Keratinocyte (primary cell): Measurements from ENCODE around the gene RTKN.
"Not testable (repeated sequence)": the region's sequence is repeated elsewhere in the genome, so short reads cannot be mapped to it uniquely, and the experiment has no call there.

ENCODE experiments used
- CTCF ChIP-seq, 3 experiments: IDR thresholded peaks in 1 of 3; conservative IDR thresholded peaks in 1 of 3; optimal IDR thresholded peaks in 1 of 3; 2 replicates in 2 of 3; 3 replicates in 1 of 3; pipeline versions ENCODE3 to v1.5.1; 2011; ENCODE audit warnings: low read length in 3 of 3, mild to moderate bottlenecking in 3 of 3, moderate library complexity in 2 of 3, control low read depth in 1 of 3, inconsistent platforms in 1 of 3; ENCODE audit not compliant: insufficient read depth in 2 of 3; ENCODE audit errors: extremely low read depth in 1 of 3
- EZH2 ChIP-seq: IDR thresholded peaks from one replicate; pipeline ENCODE4 v1.6.1; 2012; ENCODE audit warnings: inconsistent platforms, mild to moderate bottlenecking, low read length, moderate library complexity

- TF ChIP-seq CTCF (optimal IDR thresholded peaks at IDR 0.05 in 1 of 3, IDR thresholded peaks at IDR 0.05 in 1 of 3, conservative IDR thresholded peaks at IDR 0.05 in 1 of 3; ENCODE audit: extremely low read depth in 1 of 3, insufficient read depth in 2 of 3, low read length in 3 of 3); EZH2: not testable (repeated sequence)
Measured at GRCh38 chr2:74483675-74484164, 42.0 kb upstream of the RTKN start.
